ENCODE measurements around the gene RHOG. TPM values are rescaled to one million over a fixed set of nuclear protein-coding genes. Genes with fewer than 3 reads are reported as not detected.

The RHOG gene
- total RNA-seq, 1 donor from 2014 or later: 5.5 TPM

DNA sequence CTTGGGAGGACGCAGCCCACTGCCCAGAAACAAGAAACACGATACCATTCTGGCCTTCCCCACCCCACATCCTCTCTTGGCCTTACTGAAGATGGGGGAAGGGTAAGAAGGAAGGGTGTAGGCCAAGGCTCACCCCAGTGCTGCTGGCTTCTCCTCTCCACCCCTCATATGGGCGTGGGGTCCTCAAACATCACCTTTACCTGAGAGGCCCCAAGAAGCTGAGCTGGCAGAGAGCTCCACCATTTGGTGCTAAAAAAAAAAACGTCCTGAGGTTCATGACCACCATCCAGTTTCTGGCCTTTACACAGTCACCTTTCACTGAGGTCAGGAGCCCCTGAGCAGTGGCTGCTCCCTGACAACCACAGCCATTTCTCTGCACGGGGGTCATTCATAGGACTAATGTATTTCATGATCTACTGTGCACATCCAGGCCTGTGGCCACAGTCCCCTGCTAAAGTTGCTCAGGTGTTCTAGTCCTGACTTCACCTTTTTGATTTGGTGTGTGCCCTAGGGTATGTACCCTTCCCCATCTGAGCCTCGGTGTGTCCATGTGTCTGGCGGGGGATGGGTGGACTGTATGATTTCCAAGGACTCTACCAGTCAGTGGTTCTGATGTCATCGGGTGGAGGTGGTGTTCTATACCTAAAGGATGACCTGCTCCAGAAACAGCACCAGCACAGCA is 15.1 kb downstream of the RHOG start:
- Histone ChIP-seq H3K4me3 (ENCODE audit: low read depth, low read length) (no peak overlapping the region), H3K36me3 (ENCODE audit: control insufficient read depth, insufficient read depth, low read length) (peaks cover 16% of the 10 kb centered on the region), H3K27me3 (ENCODE audit: control insufficient read depth, insufficient read depth, low read length) (no peaks in the 10 kb centered on the region)
- TF ChIP-seq, protein P1, sequence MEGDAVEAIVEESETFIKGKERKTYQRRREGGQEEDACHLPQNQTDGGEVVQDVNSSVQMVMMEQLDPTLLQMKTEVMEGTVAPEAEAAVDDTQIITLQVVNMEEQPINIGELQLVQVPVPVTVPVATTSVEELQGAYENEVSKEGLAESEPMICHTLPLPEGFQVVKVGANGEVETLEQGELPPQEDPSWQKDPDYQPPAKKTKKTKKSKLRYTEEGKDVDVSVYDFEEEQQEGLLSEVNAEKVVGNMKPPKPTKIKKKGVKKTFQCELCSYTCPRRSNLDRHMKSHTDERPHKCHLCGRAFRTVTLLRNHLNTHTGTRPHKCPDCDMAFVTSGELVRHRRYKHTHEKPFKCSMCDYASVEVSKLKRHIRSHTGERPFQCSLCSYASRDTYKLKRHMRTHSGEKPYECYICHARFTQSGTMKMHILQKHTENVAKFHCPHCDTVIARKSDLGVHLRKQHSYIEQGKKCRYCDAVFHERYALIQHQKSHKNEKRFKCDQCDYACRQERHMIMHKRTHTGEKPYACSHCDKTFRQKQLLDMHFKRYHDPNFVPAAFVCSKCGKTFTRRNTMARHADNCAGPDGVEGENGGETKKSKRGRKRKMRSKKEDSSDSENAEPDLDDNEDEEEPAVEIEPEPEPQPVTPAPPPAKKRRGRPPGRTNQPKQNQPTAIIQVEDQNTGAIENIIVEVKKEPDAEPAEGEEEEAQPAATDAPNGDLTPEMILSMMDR (IDR thresholded peaks at IDR 0.05; ENCODE audit: insufficient read depth, low read length, severe bottlenecking): no peak
- FAIRE-seq: no peak
- no peak for DNase-seq (ENCODE audit: low read depth)

DNA sequence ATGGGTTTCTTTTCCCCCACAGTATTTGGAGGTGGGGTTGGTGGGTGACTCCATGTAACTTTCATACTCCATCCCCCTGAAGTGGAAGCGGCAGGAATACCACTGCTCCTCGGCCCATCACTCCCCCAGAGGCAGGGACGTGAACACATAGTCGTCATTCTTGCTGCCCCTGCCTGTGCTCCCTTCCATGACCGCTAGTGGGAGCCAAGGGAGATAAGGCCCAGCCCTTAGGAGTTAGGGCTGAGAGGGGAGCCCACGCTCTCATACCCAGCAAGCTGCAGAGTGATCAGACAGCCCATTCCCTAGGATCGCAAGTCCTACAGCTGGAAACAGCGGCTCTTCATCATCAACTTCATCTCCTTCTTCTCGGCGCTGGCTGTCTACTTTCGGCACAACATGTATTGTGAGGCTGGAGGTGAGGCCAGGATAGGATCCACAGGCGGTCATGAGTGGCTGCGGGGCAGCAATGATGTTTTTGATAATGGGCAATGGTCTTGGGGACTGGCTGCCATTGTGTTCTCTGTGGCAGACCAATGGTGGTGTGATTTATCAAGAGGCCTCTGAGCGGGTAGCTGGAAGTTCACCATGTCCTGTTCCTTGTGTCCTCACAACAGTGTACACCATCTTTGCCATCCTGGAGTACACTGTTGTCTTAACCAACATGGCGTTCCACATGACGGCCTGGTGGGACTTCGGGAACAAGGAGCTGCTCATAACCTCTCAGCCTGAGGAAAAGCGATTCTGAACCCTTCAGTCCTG is 15.9 kb downstream of the RHOG start:
- DNase-seq (ENCODE audit: low read depth) (peak; percentile 46), FAIRE-seq (no peak)
- TF ChIP-seq, protein P1 (IDR thresholded peaks at IDR 0.05; ENCODE audit: insufficient read depth, low read length, severe bottlenecking): peak; percentile 70
- H3K4me3 ChIP-seq (ENCODE audit: low read depth, low read length): no peak overlapping the region
- peaks cover 14% of the 10 kb centered on the region for H3K36me3 ChIP-seq (ENCODE audit: control insufficient read depth, insufficient read depth, low read length)
- H3K27me3 ChIP-seq (ENCODE audit: control insufficient read depth, insufficient read depth, low read length): no peaks in the 10 kb centered on the region

GRCh38 chr11:3823762-3824506 is 16.8 kb downstream of the RHOG start:
- DNase-seq (ENCODE audit: low read depth) (no peak), FAIRE-seq (no peak)
- Histone ChIP-seq H3K36me3 (ENCODE audit: control insufficient read depth, insufficient read depth, low read length) (peaks cover 14% of the 10 kb centered on the region), H3K4me3 (ENCODE audit: low read depth, low read length) (no peak overlapping the region), H3K27me3 (ENCODE audit: control insufficient read depth, insufficient read depth, low read length) (no peaks in the 10 kb centered on the region)
- TF ChIP-seq, protein P1 (IDR thresholded peaks at IDR 0.05; ENCODE audit: insufficient read depth, low read length, severe bottlenecking): no peak

DNA sequence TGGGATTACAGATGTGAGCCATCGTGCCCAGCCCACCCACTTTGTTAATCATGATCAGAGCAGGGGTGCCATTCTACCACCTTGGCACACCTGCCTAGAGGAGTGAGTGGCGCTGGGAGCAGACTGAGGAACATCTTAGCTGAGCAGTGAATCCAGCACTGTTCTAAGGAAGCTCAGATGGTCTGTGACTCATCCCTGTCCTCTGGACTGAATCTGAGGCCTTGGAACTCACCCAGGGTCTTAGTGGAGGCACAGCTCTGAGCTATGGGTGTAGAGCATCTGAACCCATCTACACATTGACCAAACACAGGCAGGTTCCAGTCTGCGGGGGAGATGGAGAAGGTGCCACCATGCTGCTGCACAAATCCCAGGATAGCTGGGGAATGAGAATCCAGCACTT is 17.5 kb downstream of the RHOG start:
- Histone ChIP-seq H3K36me3 (ENCODE audit: control insufficient read depth, insufficient read depth, low read length) (peaks cover 14% of the 10 kb centered on the region), H3K27me3 (ENCODE audit: control insufficient read depth, insufficient read depth, low read length) (no peaks in the 10 kb centered on the region), H3K4me3 (ENCODE audit: low read depth, low read length) (no peak overlapping the region)
- FAIRE-seq: no peak
- peak; percentile 37 for DNase-seq (ENCODE audit: low read depth)
- TF ChIP-seq, protein P1 (IDR thresholded peaks at IDR 0.05; ENCODE audit: insufficient read depth, low read length, severe bottlenecking): no peak

DNA sequence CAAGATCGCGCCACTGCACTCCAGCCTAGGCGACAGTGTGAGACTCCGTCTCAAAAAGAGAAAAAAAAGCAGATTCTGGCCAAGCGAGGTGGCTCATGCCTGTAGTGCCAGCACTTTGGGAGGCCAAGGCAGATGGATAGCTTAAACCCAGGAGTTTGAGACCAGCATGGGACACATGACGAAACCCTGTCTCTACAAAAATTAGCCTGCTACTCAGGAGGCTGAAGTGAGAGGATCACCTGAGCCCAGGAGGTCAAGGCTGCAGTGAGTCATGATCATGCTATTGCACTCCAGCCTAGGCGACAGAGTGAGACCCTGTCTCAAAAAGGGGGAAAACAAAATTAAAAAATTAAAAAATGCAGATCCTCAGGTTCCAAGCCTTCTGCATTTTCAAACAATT is 18.4 kb downstream of the RHOG start:
- FAIRE-seq (no peak), DNase-seq (ENCODE audit: low read depth) (no peak)
- no peak overlapping the region for H3K4me3 ChIP-seq (ENCODE audit: low read depth, low read length)
- H3K36me3 ChIP-seq (ENCODE audit: control insufficient read depth, insufficient read depth, low read length): peaks cover 10% of the 10 kb centered on the region
- H3K27me3 ChIP-seq (ENCODE audit: control insufficient read depth, insufficient read depth, low read length): no peaks in the 10 kb centered on the region
- TF ChIP-seq, protein P1 (IDR thresholded peaks at IDR 0.05; ENCODE audit: insufficient read depth, low read length, severe bottlenecking): no peak

Data from bronchial epithelial cell (primary cell).